ENCODE data around the gene CEP112.

- no peak for TF ChIP-seq CTCF (optimal IDR thresholded peaks at IDR 0.05 in 1 of 3, IDR thresholded peaks at IDR 0.05 in 1 of 3, conservative IDR thresholded peaks at IDR 0.05 in 1 of 3; ENCODE audit: extremely low read depth in 1 of 3, insufficient read depth in 2 of 3, low read length in 3 of 3)
- TF ChIP-seq EZH2 (IDR thresholded peaks at IDR 0.05; ENCODE audit: low read length) = no peak
Observed at GRCh38 chr17:65600518-65600917, 591.4 kb downstream of the CEP112 start.

All from keratinocyte (primary cell).